ENCODE results near the gene CCDC120. TPM values are rescaled to one million over a fixed set of nuclear protein-coding genes. Genes with fewer than 3 reads are reported as not detected.

CCDC120 gene
- polyA plus RNA-seq, 1 of the 3 experiments (the other 2 are of a cell fraction): 2.1 TPM

- DNase-seq: no peak
- Histone ChIP-seq H3F3A (replicated peaks; ENCODE audit: insufficient read depth) (no peaks in the 10 kb centered on the region), H3K36me3 (replicated peaks in 1 of 2; ENCODE audit: control insufficient read depth in 1 of 2, insufficient read depth in 2 of 2, low read length in 1 of 2) (no peaks in the 10 kb centered on the region), H3K27me3 (ENCODE audit: insufficient read depth) (peaks cover 3% of the 10 kb centered on the region; the same call in 1 of the 2 replicates), H3K9ac (no peak overlapping the region), H2AFZ (ENCODE audit: low read depth) (no peak overlapping the region), H3K4me1 (ENCODE audit: control insufficient read depth in 1 of 2, insufficient read depth in 2 of 2, low read depth in 1 of 2, low read length in 1 of 2) (no peaks in the 10 kb centered on the region), H3K79me2 (ENCODE audit: insufficient read depth) (no peaks in the 10 kb centered on the region), H3K4me3 (ENCODE audit: low read depth in 2 of 2, low read length in 1 of 2) (no peak overlapping the region), H3K9me2 (no peaks in the 10 kb centered on the region), H4K20me1 (ENCODE audit: insufficient read depth) (no peaks in the 10 kb centered on the region), H3K27ac (ENCODE audit: low read depth in 2 of 2, low read length in 1 of 2) (no peak overlapping the region), H3K4me2 (no peak overlapping the region), H3K9me3 (no peaks in the 10 kb centered on the region)
- WGBS (ENCODE audit: low lambda C conversion rate): 52% methylated on average over 3 of the region's 3 CpGs
- POLR2A ChIA-PET: no interaction called here
- no peak for TF ChIP-seq ELF1 (IDR thresholded peaks at IDR 0.05)
- TF ChIP-seq NFIC (IDR thresholded peaks at IDR 0.05; ENCODE audit: borderline replicate concordance): no peak
- TF ChIP-seq PBX3 (IDR thresholded peaks at IDR 0.05): no peak
- no peak for TF ChIP-seq FOXM1 (IDR thresholded peaks at IDR 0.05; ENCODE audit: low read depth)
- no peak for TF ChIP-seq USF2 (IDR thresholded peaks at IDR 0.05; ENCODE audit: borderline replicate concordance, low read depth, low read length)
- no peak for TF ChIP-seq EP300 (IDR thresholded peaks at IDR 0.05; ENCODE audit: borderline replicate concordance in 1 of 2, low read depth in 1 of 2, low read length in 1 of 2)
- no peak for TF ChIP-seq FOXJ3 (CRISPR knock-in tag; IDR thresholded peaks at IDR 0.05)
- TF ChIP-seq, protein P1, sequence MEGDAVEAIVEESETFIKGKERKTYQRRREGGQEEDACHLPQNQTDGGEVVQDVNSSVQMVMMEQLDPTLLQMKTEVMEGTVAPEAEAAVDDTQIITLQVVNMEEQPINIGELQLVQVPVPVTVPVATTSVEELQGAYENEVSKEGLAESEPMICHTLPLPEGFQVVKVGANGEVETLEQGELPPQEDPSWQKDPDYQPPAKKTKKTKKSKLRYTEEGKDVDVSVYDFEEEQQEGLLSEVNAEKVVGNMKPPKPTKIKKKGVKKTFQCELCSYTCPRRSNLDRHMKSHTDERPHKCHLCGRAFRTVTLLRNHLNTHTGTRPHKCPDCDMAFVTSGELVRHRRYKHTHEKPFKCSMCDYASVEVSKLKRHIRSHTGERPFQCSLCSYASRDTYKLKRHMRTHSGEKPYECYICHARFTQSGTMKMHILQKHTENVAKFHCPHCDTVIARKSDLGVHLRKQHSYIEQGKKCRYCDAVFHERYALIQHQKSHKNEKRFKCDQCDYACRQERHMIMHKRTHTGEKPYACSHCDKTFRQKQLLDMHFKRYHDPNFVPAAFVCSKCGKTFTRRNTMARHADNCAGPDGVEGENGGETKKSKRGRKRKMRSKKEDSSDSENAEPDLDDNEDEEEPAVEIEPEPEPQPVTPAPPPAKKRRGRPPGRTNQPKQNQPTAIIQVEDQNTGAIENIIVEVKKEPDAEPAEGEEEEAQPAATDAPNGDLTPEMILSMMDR (IDR thresholded peaks at IDR 0.05): no peak
- TF ChIP-seq, protein P2, sequence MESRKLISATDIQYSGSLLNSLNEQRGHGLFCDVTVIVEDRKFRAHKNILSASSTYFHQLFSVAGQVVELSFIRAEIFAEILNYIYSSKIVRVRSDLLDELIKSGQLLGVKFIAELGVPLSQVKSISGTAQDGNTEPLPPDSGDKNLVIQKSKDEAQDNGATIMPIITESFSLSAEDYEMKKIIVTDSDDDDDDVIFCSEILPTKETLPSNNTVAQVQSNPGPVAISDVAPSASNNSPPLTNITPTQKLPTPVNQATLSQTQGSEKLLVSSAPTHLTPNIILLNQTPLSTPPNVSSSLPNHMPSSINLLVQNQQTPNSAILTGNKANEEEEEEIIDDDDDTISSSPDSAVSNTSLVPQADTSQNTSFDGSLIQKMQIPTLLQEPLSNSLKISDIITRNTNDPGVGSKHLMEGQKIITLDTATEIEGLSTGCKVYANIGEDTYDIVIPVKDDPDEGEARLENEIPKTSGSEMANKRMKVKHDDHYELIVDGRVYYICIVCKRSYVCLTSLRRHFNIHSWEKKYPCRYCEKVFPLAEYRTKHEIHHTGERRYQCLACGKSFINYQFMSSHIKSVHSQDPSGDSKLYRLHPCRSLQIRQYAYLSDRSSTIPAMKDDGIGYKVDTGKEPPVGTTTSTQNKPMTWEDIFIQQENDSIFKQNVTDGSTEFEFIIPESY (IDR thresholded peaks at IDR 0.05; ENCODE audit: borderline replicate concordance, low read depth): no peak
- no peak for TF ChIP-seq CHD2 (IDR thresholded peaks at IDR 0.05; ENCODE audit: low read length, partially characterized antibody)
- TF ChIP-seq RCOR1 (IDR thresholded peaks at IDR 0.05; ENCODE audit: low read length): no peak
- TF ChIP-seq YY1 (IDR thresholded peaks at IDR 0.05; ENCODE audit: low read depth): no peak
- TF ChIP-seq EZH2phosphoT487 (IDR thresholded peaks at IDR 0.05; ENCODE audit: borderline replicate concordance, low read depth): no peak
- CTCF ChIA-PET: interaction anchor here (0.7 kb wide), 1 partner anchor 89 kb away, joined by 3 read pairs; the partner anchor contains the start of gene KCND1
Observed at GRCh38 chrX:49060914-49061313, 2.1 kb downstream of the CCDC120 start.

All from SK-N-SH (cell line).